MV-4-11 (cell line): ENCODE measurements around the gene E2F8.
"Not testable (repeated sequence)": the region's sequence is repeated elsewhere in the genome, so short reads cannot be mapped to it uniquely, and the experiment has no call there.

ENCODE experiments used
- DNase-seq: peaks from one replicate; lab custom pipeline; 2025; lab: John Stamatoyannopoulos, UW

E2F8 gene, protein sequence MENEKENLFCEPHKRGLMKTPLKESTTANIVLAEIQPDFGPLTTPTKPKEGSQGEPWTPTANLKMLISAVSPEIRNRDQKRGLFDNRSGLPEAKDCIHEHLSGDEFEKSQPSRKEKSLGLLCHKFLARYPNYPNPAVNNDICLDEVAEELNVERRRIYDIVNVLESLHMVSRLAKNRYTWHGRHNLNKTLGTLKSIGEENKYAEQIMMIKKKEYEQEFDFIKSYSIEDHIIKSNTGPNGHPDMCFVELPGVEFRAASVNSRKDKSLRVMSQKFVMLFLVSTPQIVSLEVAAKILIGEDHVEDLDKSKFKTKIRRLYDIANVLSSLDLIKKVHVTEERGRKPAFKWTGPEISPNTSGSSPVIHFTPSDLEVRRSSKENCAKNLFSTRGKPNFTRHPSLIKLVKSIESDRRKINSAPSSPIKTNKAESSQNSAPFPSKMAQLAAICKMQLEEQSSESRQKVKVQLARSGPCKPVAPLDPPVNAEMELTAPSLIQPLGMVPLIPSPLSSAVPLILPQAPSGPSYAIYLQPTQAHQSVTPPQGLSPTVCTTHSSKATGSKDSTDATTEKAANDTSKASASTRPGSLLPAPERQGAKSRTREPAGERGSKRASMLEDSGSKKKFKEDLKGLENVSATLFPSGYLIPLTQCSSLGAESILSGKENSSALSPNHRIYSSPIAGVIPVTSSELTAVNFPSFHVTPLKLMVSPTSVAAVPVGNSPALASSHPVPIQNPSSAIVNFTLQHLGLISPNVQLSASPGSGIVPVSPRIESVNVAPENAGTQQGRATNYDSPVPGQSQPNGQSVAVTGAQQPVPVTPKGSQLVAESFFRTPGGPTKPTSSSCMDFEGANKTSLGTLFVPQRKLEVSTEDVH

DNA sequence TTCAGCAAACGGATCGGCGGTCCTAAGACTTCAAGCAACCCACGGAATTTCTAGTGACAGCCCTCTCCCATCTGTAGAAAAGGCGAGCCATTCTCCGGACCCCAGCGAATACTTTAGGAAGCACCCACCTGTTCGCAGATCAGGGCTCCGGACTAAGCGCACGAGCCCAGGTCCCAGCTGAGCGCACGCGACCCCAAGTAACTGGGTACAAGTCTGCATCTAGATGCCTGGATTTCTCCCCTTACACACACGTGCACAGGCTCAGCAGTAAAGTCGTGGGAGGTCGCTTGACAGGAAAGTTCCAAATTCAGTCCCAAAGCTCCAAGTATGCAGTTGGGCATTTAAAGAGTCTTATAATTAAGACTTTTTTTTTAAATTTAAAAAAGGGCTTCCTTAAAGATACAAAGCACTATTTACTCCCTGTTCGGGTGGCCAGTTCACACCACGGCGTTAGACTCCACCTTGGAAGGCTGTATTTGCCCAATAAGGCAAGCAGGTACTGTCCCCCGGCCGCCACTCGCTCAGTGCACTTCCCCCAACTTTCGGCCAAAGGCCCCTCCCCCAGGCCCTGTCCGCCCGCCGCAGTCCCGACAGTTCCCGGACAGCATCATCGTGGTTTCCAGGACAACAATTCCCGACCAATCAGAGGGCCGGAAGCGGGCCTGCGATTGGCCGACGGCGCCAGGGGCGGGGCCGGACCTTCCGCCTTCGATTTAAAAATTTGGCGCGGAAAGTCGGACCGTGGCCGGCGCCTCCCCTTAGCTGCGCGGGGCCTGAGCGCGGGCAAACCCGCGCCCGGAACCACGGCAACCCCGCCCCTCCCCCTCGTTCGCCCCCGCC lies at the start of gene E2F8:
E2F8 (minus strand) TSS at position 526 of the 840 bp plus-strand sequence. CDS start 824 bp downstream, outside the sequence.
- DNase-seq = peak; percentile 94

DNA sequence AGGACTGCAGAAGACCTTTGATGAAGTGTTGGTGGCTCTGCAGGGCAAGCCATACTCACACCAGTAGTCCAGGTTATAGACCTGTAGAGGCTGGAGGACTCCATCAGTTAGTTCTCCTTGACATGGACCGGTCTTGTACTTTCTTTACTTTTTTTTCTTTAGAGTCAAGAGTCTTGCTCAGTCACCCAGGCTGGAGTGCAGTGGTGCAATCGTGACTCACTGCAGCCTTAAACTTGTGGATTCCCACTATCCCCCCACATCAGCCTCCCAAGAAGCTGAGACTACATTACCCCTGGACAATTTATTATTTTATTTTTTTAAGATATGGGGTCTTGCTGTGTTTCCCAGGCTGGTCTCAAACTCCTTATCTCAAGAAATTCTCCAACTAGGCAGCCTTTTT lies 49.6 kb upstream of the E2F8 start:
- no peak for DNase-seq

DNA sequence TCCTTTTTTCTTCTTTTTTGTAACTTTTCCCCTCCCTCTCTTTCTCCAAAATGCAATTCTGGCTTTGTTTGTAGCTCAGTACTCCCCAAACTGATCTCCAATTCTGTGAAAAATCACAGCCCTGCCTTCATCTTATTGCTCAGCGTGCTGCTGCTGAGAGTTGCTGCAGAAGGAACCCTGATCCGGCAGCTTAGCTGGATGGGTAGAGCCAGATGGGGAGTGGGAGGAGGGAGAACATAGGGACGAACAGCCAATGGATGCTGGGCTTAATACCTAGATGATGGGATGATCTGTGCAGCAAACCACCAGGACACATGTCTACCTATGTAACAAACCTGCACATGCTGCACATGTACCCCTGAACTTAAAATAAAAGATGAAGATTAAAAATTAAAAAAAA lies 47.5 kb upstream of the E2F8 start:
- DNase-seq = no peak

DNA sequence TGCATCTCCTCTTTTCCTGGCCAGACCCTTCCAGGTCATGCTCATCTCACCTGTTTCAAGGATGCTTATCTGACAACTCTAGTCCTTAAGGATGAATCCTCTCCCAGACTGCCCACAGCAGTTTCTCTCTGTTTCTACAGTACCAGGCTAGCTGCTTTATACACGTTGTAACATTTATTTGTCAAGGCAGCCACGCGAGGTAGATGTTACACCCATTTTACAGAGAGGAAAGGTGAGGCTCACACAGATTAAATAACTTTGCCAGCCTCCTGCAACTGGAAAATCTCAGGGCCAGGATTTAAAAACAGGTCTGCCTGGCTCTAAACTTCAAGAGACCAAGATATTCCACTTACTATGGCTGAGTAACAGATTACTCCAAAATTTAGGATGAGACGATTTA lies 45.7 kb upstream of the E2F8 start:
- no peak for DNase-seq

DNA sequence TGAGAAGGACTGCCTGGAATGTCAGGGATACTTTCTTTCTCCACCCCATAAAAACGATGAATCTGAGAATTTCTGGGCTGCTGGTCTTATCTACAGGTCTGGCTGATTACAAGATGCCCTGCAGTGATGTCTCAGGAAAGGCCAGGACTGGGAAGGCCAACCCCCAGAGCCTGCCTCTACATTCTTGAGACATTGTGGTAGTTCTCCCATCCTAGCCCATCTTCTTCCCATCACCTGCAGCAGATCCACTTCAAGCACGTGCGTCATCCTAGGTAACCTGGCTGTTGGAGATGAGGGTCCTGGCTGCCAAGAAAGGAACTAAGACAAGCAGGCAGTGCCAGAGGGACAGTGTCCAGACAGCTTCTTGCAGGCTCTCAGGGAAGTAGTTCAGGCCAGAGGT lies 44.1 kb upstream of the E2F8 start:
- no peak for DNase-seq

DNA sequence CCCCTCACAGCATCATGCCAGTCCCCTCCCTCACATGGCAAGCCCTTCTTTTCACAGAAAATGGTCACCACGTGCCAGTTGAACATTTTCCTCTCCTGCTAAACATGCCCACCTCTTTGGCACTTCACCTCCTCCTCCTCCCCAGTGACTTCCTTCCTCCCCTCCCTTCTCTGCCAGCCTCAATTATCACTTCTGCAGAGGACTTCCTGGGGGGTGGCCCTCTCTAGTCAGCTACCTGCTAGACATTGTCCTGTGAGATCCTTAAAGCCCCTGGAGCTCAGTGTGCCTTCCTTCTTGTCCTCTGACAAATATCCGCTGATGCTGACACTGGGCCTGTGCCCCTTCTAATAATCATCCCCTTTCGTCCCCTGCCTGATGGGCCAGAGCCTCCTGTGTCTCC lies 43.2 kb upstream of the E2F8 start:
- no peak for DNase-seq

DNA sequence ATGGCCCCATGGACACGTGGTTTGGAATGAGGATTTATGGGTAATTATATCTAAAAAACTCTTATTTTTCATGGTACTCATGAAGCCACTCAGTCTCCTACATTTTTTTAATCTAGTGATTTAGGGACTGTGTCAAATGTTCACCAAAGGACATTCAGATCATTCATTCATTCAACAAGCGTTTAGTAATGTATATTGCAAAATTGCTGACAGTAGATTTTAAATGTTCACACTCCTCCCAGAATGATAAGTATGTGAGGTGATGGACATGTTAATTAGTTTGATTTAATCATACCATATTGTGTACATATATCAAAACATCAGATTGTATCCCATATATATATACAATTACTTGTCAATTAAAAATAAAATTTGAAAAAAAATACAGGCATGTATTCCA lies 40.8 kb upstream of the E2F8 start:
- DNase-seq = no peak

DNA sequence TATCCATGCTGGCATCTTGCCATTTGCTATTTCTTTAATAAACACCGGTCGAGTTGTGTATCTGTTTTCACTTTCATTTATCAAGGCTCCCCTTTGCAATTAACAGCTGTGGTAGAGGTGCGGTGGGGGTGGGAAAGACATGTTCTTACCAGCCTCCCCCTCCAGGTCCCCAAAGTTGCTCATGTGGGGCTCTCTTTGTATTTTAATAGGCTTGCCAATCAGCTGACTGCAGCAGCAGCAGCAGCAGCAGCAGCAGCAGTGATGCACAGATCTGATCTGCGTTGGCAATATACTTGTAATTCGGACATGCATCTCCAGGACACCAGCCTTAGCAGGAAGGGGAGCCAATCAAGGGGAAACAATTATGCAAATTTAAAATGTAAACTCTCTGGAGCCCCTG lies 40.3 kb upstream of the E2F8 start:
- no peak for DNase-seq

DNA sequence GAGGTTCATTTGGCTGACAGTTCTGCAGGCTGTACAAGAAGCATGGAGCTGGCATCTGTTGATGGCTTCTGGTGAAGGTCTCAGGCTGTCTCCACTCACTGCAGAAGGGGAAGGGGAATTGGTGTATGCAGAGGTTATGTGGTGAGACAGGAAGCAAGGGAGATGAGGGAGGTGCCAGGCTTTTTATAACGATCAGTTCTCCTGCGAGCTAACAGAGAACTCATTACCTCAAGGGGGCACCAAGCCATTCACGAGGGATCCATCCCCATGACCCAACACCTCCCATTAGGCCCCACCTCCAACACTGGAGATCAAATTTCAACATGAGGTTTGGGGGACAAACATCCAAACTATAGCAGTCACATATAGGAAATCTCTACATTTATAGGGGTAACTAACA lies 38.7 kb upstream of the E2F8 start:
- DNase-seq = peak; percentile 13

DNA sequence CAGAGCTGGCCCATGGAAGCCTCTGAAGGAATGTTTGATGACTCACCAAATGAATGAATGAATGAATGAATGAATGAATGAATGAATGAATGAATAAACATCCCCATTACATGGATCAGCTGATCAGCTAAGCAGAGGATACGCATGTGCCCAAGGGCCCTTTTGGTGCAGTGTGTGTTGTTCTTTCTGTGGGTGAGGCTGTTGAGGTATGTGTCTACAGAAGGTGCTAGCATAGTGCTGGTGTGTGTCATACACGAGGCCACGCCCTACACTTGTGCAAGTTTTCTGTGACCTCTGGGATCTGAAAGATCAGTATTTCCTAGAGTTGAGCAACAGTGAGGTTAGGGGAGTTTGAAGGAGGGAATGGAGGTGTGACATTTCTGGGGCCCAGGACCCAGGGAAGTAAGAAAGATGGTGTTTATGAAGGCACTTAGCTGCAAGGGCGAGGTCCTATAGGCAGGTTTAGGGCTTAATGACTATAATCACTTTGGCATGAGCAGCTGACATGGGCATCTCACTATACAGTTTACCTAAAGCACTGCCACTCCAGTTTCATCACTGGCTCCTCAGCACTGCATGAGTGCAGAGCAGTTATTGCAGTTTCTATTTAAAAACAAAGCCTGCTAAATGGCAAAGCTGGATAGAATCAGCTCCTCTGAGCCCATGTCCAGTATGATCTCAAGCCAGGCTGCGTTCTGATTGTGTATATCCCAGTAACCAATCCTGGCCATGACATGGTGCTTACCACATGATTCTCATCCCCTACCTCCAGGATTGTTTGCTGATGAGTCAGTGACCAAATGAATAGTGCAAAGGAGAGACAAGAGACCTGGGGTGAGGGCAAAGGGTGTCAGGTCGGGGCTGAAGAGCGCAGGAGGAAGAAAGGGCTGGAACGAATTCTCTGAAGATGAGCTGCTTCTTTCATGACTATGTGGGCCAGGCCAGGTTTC lies 36.4 kb upstream of the E2F8 start:
- DNase-seq = peak; percentile 74

DNA sequence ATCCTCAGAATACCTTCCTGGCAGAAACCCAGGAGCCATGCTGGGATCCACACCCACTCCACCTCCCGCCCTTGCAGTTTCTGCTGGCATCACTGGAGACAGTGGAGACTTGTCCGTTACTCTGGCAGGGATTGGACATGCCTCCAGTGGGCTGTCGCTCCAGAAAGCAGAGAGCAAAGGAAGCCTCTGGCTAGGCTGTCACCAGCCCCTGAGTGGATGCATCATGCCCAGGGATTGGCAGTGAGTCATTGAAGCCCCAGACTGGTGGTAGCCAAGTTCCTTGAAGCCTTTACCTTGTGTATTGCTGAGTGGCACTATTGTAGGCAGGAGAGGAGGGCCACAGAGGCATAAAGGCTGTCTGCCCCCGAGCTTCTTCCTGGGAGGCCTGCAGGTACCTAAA lies 34.8 kb upstream of the E2F8 start:
- DNase-seq = no peak

DNA sequence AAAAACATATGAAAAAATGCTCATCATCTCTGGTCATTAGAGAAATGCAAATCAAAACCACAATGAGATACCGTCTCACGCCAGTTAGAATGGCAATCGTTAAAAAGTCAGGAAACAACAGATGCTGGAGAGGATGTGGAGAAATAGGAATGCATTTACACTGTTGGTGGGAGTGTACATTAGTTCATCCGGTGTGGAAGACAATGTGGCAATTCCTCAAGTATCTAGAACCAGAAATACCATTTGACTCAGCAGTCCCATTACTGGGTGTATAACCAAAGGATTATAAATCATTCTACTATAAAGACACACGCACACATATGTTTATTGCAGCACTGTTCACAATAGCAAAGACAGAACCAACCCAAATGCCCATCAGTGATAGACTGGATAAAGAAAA lies 32.5 kb upstream of the E2F8 start:
- peak; percentile 7 for DNase-seq

DNA sequence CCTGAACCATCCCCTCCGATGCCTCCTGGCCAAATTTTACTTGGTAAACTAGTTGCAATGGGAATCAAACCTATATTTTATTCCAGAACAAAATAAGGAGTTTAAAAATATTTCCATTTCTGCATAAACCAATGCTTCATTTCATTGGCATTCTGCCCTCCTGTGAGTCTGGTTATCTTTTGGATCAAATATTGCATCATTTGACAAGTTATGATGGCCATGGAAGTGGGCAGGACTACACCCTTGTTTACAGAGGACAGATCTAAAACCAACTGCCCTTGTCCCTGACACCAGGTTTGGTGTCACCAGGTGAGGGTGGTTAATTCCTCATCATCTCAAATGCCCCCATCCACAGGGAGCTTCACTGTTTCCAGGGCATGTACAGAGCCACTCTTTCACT lies 28.2 kb upstream of the E2F8 start:
- no peak for DNase-seq

DNA sequence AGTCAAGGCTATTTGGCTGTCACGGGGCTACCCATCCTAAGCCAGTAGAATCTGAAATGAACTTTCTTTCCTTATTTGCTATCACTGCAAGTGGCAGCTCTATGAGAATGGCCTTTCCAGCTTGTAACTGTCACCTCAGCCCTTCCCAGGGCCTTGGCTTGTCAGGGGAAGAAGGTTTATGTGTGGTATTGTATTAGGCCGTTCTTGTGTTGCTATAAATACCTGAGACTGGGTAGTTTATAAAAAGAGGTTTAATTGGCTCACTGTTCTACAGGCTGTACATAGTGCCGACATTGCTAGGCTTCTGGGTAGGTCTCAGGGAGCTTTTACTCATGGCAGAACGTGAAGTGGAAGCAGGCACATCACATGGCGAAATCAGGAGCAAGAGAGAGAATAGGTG lies 26.8 kb upstream of the E2F8 start:
- DNase-seq = no peak

DNA sequence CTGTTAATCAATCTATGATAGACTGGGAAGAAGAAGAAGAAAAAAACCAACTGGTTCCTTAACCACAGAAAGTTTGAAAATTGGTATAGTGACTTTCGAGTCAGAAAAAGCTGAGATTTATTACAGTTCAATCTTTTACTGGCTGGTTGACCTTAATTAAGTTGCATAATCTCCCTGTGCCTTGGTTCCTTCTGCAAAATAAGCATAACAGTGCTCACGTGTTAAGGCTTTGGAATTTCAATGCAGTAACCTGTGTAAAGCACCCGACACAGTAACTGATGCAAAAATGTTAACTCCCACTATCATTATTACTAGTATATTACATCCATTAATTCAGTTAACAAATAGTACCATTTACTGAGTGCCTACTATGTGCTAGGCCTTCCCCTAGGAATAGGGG lies 22.6 kb upstream of the E2F8 start:
- no peak for DNase-seq

DNA sequence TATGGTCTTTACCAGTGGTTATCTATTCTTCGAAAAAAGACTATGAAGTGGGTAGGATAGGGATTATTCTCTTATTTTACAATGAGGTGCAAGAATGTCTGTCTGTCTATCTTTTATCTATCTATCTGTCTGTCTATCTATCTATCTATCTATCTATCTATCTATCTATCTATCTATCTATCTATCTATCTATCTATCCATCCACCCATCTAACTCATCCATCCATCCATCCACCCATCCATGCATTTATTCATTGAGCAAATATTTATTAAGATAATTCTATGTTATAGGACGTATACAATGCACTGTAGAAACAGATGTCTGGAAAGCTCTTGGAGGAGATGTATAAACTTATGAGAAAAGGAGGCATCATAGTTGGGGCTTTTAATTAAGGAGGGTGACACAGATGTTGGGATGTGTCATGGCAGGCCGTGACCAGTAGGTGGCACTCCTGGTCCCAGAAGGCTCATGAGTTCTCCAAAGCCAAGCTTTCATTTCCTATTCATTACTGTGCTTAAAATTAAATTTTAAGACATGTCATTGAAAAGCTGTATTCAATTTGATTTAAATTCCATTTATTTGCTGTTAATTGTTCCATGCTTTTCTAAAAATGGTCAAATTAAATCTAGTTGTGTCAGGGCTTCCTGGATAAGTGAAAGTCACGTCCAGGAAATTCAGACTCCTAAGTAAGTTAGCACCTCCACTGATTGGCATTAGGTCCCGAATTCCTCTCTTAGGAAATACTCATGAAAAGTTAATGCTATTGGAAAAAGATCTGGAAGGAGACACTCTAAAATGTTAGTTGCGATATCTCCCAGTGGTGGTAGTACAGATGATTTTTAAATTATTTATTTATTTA lies 19.0 kb upstream of the E2F8 start:
- peak; percentile 58 for DNase-seq

DNA sequence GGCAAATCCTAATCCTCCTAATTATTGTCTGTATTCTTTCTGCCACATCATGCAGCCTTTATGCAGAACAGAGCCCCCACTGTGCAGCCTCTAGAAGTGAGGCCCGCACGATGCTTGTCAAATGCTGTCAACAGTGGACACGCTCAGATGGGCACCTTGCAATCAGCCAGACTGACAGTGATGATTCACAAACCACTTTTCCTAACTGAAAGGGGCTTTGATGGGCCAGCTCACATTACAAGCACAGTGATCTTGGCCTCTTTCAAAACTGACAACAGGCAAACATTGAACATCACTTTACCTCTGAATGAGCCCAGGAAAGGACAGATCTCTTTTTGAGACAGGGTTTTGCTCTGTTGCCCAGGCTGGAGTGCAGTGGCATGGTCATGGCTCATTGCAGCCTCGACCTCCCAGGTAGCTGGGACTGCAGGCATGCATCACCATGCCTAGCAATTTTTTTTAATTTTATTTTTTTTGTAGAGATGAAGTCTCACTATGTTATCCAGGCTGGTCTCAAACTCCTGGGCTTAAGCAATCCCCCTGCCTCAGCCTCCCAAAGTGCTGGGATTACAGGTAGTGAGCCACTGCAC lies 18.0 kb upstream of the E2F8 start:
- DNase-seq = no peak

DNA sequence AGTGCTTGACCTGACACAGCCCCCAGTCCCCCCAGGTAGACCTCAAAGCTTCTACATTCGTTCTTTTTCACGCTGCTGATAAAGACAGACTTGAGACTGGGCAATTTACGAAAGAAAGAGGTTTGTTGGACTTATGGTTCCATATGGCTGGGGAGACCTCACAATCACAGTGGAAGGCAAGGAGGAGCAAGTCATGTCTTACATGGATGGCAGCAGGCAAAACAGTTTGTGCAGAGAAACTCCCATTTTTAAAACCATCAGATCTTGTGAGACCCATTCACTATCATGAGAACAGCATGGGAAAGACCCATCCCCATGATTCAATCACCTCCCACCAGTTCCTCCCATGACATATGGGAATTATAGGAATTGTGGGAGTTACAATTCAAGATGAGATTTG lies 13.7 kb upstream of the E2F8 start:
- not testable (repeated sequence) for DNase-seq

DNA sequence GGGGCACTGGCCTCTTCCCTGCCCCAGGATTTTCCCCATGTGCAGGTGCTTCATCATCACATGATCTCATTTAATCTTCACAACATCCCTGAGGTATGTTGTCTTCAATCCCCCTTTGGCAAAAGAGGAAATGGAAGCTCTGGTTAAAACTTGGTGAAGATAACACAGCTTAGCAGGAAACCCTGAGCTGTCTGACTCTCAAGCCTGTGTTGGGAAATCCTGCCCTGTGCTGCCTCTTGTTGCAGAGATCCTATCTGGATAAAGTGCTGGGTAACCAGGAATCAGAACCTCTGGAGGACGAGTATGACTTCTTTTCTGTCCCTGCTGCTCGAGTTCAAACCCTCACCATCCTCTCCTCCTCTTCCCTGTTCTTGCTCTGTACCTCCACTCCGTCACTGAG lies 13.1 kb upstream of the E2F8 start:
- peak; percentile 66 for DNase-seq
